SK-N-SH treated with all-trans-retinoic acid at 6 μM for 48 hours (cell line): ENCODE data around the gene MS4A7.

ENCODE experiments used
- ARNTL ChIP-seq: fragments of 450-650 bp; formaldehyde crosslinking; IDR thresholded peaks from 2 replicates; pipeline ENCODE4 v1.5.0; 2020; ENCODE audit warnings: low read depth, mild to moderate bottlenecking, moderate library complexity, borderline replicate concordance
- CREB5 ChIP-seq: fragments of 250-450 bp; sonication (Bioruptor Pico); IDR thresholded peaks from 2 replicates; pipeline ENCODE4 v1.5.1; 2020; ENCODE audit warnings: low read depth, mild to moderate bottlenecking, moderate library complexity
- CSDC2 ChIP-seq: fragments of 250-450 bp; sonication (Bioruptor Pico); IDR thresholded peaks from 2 replicates; pipeline ENCODE4 v1.5.0; 2020; ENCODE audit warnings: mild to moderate bottlenecking, moderate library complexity
- ISL1 ChIP-seq: fragments of 250-450 bp; sonication (Bioruptor Pico); IDR thresholded peaks from 2 replicates; pipeline ENCODE4 v2.1.2; 2022; ENCODE audit warnings: mild to moderate bottlenecking, moderate library complexity
- ZC3H10 ChIP-seq: fragments of 250-450 bp; sonication (Bioruptor Pico); IDR thresholded peaks from 2 replicates; pipeline ENCODE4 v1.5.1; 2021; ENCODE audit warnings: mild to moderate bottlenecking, moderate library complexity
- ZFP30 ChIP-seq: fragments of 450-650 bp; formaldehyde crosslinking; IDR thresholded peaks from 2 replicates; pipeline ENCODE4 v1.5.0; 2022; ENCODE audit warnings: mild to moderate bottlenecking, moderate library complexity
- TF ChIP-seq, protein P1 (sequence below): fragments of 250-450 bp; sonication (Bioruptor Pico); IDR thresholded peaks from 2 replicates; pipeline ENCODE4 v1.8.0; 2020; ENCODE audit warnings: mild to moderate bottlenecking, moderate library complexity, borderline replicate concordance

DNA sequence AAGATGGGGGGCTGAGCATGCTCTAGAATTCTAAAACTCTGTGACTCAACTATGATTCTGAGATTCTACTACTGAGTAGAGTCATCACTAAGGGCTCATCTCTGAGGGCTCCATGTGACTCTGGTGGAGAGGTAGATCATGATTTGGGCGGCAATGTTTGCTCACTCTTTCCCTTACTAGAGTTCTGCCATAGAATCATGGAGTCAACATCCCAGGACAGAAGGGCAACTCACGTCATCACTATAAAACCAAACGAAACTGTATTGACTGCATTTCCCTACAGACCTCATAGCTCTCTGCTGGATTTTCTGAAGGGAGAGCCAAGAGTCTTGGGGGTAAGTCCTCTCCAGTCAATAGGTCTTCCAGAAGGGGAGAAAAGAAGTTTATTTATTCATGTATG, 18.1 kb downstream of the MS4A7 start, which contains the start of gene MS4A14:
- TF ChIP-seq ISL1 (no peak), ZFP30 (no peak), ZC3H10 (CRISPR knock-in tag) (no peak), CREB5 (no peak), ARNTL (CRISPR knock-in tag) (no peak), CSDC2 (CRISPR knock-in tag) (no peak)
- TF ChIP-seq, protein P1, sequence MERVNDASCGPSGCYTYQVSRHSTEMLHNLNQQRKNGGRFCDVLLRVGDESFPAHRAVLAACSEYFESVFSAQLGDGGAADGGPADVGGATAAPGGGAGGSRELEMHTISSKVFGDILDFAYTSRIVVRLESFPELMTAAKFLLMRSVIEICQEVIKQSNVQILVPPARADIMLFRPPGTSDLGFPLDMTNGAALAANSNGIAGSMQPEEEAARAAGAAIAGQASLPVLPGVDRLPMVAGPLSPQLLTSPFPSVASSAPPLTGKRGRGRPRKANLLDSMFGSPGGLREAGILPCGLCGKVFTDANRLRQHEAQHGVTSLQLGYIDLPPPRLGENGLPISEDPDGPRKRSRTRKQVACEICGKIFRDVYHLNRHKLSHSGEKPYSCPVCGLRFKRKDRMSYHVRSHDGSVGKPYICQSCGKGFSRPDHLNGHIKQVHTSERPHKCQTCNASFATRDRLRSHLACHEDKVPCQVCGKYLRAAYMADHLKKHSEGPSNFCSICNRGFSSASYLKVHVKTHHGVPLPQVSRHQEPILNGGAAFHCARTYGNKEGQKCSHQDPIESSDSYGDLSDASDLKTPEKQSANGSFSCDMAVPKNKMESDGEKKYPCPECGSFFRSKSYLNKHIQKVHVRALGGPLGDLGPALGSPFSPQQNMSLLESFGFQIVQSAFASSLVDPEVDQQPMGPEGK (CRISPR knock-in tag) = no peak
